SKM-1 treated with dmso at 0.1 percent for 144 hours (cell line): ENCODE measurements around the gene SENP5.
"Not testable (repeated sequence)": the region's sequence is repeated elsewhere in the genome, so short reads cannot be mapped to it uniquely, and the experiment has no call there.

Experiments used
- DNase-seq: peaks from one replicate; lab custom pipeline; 2025; ENCODE audit not compliant: unreplicated experiment; lab: John Stamatoyannopoulos, UW

The SENP5 gene

DNA sequence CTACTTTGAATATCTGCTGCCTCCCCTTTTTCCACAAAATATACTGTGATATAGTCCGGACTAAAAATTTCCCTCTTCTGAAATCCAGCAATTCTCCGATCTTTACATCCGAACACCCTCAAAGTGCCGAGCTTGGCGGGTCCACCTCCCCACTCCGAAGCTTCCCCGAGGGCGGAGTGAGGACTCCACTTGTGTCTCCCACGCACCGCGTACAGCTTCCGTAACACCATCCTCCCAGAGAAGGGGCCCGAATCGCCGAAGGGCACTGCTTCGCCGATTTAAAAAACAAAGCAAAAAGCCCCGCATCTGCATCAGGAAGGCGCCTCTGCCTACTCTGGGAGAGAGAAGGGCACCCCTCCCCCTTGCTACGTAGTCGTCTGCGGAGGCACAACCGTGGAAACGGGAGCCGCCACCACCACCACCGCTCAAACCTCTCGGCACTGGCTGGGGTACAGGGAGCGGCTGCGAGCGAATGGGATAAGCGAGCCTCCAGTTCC, 74.1 kb downstream of the SENP5 start:
- DNase-seq = peak; percentile 58

DNA sequence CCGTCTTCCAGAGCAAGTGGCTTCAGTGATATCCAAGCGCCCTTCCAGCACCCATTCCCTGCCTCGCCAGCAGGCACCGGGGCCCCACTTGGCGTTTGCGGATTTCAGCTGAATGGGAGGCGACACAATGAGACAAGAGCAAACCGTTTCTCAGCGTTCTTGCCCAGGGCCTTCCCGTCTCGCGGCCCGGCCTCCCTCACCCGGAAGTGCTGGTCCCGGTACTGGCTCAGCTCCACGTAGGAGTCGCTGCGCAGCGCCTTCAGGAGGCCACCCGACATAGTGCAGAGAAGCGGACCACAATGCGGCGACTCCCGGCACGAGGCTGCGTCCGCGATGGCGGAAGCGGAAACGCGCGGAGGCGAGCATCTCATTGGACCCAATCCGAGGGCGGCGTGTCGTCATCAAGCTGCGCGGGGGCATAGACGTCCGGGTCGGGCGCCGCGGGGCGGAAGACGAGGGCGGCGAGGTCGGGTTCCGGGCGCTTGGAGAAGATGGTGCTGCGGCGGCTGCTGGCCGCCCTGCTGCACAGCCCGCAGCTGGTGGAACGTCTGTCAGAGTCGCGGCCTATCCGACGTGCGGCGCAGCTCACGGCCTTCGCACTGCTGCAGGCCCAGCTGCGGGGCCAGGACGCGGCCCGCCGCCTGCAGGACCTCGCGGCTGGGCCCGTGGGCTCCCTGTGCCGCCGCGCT, 74.7 kb downstream of the SENP5 start, which contains the start of gene NCBP2:
Gene NCBP2 (minus strand): TSS at position 303 of the 689 bp plus-strand sequence. CDS start 25 bp downstream, at position 278.
- DNase-seq = peak; percentile 93

DNA sequence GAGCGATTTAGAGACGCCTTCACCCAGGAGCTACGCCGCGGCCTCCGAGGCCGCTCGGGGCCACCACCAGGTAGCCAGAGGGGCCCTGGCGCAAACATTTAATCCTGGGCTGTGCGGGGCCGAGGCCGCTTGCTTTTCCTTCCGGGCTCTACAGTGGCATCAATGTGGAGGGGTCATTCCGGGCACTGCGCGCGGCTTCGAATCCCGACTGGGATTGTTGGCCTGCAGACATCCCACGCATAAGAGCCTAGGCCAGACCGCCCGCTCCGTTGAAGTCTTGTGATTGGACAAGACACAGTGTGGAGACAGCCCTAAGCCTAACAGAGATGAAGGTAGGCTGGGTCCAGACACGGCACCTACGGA, 75.2 kb downstream of the SENP5 start:
- no peak for DNase-seq

DNA sequence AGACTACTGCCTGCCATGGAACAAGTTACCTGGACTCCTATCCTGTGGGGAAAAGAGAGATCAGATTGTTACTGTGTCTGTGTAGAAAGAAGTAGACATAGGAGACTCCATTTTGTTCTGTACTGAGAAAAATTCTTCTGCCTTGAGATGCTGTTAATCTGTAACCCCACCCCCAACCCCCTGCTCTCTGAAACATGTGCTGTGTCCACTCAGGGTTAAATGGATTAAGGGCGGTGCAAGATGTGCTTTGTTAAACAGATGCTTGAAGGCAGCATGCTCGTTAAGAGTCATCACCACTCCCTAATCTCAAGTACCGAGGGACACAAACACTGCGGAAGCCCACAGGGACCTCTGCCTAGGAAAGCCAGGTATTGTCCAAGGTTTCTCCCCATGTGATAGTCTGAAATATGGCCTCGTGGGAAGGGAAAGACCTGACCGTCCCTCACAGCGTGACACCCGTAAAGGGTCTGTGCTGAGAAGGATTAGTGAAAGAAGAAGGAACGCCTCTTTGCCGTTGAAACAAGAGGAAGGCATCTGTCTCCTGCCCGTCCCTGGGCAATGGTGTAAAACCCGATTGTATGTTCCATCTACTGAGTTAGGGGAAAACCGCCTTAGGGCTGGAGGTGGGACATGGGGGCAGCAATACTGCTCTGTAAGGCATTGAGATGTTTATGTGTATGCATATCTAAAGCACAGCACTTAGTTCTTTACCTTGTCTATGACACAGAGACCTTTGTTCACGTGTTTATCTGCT, 76.5 kb downstream of the SENP5 start:
- DNase-seq = not testable (repeated sequence)

DNA sequence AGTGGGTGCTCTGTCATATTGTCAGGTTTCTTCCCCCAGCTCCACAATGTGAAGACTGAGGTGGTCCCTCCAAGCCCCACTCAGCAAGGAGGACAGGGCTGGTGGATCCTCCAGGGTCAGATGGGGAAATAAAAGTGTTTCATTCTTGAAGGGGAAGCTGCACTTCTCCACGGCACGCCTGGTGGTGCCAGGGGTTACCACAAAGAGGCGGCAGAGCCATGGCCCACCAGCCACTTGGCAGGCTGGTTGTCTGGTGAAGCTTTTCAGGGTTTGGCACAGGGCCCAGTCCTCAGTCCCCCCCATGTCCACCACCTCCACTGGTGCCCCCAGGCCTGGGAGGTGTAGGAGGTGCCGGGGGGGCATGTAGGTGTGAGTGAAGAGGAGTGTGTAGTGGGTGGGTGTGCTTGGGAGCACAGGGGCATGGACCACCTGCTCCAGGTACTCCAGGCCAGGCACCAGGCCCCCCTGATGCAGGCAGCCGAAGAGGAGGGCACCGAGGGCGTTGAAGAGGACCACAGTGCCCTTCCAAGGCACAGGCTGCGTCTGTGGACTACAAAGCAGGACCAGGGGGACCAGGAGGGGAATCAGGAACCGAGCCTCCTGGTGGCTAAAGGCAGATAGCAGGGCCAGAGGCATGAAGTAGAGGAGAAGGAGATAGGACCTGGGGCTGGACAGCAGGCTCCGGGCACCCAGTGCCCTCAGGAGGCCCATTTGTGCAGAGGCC, 79.6 kb downstream of the SENP5 start:
- DNase-seq = no peak

DNA sequence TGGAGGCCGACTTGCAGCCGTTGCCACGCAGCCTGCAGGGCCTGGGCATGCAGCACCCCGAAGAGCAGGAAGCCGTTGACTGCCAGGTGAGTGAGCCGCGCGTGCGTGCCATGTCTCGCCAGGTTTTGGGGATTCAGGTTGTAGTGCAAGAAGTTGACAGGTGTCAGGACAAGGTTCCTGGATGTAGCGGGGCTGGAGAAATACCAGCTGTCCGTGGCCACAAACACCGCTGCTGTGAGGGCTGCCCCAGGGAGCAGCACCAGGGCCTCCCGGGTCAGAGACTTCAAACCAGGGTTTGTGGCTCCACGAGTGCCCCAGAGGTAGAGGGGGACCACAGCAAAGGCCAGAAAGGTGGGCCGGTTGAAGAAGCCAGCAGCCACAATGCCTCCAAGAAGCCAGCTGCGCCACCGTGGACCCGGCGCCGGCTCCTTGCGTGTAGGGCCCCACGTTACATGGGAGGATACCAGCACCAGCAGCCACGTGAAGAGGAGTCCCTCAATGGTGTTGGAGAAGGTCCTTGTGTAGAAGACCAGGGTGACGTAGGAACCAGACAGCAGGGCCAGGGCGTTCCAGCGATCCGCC, 80.2 kb downstream of the SENP5 start:
- DNase-seq = no peak

DNA sequence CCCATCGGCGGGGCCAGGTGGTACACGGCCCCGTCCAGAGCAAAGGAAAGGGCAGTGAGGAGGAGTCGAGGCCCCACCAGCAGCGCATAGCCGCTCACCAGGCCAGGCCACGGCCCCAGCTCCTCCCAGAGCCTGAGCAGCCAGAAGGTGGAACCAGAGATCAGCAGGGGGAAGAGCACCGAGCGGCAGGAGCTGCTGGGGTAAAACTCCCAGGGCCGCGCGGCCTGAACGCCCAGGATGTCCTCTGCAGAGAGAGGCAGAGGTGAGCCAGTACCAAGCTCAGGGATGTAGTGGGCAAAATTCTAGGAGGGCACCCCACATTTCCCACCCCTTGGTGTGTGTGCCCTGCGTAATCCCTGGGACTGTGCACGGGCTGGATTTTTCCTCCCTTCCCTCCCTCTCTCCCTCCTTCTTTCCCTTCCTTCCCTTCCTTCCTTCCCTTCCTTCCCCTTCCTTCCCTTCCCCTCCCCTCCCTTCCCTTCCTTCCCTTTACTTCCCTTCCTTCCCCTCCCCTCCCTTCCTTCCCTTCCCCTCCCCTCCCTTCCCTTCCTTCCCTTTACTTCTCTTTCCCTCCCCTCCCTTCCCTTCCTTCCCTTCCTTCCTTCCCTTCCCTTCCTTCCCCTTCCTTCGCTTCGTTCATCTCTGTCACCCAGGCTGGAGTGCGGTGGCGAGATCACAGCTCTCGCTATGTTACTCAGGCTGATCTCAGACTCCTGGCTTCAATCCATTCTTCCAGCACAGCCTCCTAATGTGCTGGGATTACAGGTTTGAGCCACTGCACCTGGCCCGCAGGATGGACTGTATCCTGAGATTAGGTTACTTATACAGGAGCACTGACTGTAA, 80.9 kb downstream of the SENP5 start:
- DNase-seq = no peak

DNA sequence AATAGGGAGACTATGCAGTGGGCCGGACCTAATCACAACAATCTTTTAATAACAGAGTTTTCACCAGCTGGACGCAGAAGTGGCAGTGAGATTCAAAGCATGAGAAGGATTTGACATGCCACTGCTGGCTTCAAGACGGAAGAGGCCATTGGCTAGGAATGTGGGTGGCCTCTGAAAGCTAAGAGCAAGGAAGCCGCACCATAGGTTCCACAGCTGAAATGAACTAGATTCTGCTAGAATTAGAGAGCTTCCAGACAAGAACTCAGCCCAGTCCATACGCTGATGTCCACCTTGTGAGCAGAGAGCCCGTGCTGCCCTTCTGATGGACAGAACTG, 81.5 kb downstream of the SENP5 start:
- DNase-seq = no peak

DNA sequence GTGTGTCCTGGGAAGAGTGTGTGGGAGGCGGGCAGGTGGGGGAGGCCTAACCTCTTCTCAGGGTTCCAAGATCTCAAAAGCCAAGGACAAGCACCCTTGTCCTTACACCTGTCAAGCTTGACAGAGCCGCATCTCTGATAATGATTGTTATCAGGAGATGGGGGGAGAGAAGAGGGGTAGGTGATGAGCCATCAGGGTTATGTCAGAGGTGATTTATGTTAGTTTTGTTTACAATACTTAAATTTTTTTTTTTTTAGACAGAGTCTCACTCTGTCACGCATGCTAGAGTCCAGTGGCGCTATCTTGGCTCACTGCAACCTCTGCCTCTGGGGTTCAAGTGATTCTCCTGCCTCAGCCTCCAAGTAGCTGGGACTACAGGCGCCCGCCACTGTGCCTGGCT, 82.0 kb downstream of the SENP5 start:
- no peak for DNase-seq

DNA sequence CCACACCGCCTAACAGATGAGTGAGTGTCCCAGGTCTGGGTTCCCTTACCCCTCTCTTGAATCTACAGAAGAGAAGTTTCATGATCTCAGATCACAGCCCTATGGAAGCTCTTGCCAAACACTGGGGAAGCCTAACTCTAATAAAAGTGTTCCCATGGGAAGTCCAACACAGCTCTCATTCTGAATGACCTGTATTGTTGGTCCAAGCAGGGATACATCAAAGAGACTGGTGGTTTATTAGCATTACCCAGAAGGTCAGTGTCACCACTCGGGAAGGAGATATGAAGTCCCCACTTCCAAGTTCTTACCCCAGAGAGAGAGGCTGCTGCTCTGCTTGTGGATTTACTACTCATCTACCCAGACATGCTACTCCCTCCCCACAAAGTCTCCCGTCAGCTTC, 83.7 kb downstream of the SENP5 start:
- DNase-seq = no peak

DNA sequence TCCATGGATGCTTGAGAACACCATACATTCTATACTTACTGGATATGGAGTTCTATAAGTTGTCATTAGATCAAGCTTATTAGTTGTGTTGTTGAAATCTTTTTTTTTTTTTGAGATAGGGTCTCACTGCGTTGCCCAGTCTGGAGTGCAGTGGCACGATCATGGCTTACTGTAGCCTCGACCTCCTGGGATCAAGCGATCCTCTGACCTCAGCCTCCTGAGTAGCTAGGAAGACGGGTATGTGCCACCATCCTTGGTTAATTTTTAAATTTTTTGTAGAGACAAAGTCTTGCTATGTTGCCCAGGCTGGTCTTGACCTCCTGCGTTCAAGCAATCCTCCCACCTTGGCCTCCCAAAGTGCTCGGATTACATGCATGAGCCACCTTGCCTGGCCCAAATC, 87.1 kb downstream of the SENP5 start:
- no peak for DNase-seq

DNA sequence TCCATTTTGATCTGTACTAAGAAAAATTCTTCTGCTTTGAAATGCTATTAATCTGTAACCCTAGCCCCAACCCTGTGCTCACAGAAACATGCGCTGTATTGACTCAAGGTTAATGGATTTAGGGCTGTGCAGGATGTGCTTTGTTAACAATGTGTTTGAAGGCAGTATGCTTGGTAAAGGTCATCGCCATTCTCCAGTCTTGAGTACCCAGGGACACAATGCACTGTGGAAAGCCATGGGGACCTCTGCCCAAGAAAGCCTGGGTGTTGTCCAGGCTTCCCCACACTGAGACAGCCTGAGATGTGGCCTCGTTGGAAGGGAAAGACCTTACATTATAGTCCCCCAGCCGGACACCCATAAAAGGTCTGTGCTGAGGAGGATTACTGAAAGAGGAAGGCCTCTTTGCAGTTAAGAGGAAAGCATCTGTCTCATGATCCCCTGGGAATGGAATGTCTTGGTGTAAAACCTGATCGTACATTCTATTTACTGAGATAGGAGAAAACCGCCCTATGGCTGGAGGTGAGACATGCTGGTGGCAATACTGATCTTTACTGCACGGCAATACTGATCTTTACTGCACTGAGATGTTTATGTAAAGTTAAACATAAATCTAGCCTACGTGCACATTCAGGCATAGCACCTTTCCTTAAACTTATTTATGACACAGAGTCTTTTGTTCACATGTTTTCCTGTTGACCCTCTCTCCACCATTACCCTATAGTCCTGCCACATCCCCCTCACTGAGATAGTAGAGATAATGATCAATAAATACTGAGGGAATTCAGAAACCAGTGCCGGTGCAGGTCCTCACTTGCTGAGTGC, 94.6 kb downstream of the SENP5 start:
- DNase-seq = no peak

DNA sequence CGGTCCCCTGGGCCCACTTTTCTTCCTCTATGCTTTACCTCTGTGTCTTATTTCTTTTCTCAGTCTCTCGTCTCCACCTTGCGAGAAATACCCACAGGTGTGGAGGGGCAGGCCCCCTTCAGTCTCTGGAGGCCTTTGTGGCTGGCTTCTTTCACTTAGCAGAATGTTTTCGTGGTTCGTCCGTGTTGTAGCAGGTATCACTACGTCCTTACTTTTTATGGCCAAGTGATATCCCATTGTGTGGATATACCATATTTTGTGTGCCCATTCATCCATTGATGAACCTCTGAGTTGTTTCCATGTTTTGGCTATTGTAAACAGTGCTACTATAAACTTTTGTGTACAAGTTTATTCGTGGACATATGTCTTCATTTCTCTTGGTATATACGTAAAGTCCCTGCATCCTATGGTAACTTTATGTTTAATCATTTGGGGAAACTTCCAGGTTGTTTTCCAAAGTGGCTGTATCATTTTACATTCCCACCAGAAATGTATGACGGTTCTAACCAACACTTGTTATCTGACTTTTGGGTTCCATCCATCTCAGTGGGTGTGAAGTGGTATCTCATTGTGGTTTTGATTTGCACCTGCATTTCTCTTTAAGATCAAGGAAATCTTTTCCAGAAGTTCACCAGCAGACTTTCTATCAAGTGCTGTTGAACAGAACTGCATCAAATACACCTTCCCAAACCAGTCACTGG, 95.4 kb downstream of the SENP5 start:
- DNase-seq = no peak

DNA sequence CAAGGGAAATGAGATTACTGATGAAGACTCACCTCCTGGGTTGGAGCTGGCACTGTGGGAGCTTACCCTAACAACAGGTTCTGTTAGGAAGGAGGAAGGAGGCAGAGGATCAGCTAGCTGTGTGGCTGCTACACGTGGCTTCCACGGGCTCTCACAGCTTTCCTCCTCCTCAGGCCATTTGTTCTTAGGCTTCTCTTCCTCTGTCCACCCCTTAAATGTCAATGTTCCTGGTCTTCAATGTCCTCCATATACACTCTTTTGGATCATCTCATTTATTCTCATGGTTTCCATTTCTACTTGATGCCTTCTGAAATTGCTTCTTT, 95.9 kb downstream of the SENP5 start:
- DNase-seq = no peak

DNA sequence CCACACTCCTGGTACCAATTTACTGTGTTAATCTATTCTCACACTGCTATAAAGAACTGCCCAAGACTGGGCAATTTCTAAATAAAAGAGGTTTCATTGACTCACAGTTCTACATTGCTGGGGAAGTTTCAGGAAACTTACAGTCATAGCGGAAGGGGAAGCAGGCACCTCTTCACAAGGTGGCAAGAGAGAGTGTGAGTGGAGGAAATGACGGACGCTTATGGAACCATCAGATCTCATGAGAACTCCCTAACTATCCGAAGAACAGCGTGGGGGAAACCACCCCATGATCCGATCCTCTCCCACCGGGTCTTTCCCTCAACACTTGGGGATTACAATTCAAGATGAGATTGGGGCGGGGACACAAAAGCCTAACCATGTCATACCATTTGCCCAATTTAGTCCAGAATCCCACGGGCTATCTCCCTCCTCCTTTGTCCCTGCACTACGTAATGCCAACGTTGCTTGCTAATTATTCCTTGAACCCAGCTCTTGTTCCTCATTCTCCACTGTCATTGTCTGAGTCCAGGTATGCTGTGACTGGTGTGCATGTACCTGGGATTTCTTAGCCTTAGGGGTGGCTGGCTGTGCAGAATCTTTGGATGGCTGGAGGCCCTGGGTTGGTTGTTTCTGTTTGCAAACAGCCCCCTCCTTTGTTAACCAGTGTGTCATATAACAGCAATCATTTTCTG, 97.5 kb downstream of the SENP5 start:
- DNase-seq = no peak

DNA sequence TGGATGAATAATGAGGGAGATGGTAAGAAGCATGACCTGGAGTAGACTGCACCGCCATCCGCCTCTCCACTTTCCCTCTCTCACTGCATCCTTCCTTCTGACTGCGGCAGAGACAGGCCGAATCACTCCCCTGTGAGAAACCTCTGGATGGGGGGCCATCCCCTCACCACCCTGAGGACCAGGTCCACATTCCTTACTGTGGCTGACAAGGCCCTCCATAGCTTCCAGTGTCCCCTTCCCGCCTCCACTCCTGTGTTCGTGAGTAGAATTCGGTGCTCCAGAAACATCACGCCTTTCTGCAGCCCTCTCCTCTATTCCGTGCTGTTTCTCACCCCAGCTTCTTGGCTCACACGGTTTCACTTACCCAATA, 98.1 kb downstream of the SENP5 start:
- no peak for DNase-seq

DNA sequence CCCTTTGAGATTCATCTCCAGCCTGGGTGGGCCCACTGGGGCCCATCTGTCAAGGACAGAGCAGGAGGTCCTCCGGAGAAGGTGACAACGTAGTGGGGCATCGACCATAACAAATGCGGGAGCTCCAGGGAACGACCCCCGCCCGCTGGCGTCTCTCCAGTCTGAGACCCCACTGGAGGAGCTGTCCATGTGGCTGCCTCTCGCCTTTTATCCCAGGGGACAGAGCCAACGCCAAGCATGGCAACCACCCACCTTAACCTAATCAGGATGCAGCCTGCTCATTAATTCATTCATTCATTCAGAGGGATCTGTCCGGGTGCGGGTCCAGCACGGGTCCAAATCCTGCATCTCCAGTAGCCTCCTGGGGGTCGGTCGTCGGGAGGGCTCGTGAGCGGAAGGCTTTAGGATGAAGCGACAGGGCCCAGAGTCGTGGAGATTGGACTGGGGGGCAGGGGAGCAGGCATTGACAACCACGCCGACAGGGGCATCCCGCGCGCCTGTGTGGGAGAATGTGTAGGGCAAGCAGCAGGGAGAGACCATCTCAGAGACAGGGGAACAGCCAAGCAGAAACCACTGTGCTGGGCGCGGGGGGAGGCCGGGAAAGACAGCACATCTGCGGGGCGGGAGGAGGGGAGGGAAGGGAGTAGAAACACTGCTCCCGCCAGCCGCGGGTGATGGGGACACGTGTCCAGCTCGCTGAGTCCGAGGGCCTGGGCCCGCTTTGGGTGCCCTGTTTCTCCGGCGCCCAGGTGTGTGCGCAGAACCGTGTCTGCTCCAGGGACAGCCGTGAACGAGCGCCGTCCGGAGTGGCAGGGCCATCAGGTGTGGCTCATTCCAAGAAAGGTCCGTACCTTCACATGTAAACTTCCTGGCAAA, 99.0 kb downstream of the SENP5 start:
- no peak for DNase-seq
